Stimulated activated CD4-positive, alpha-beta T cell treated with anti-CD3 and anti-CD28 coated beads, Interleukin-1b, Interleukin-23, amount 100 ng/mL, for 1 hour (primary cell): ENCODE data around the gene NCBP2L.

ENCODE experiments used
- DNase-seq, 2 donors: peaks; one replicate each; pipeline ENCODE4 v3.0.0-alpha.2; 2020; ENCODE audit warnings: low read depth in 2 of 2

NCBP2L gene

DNA sequence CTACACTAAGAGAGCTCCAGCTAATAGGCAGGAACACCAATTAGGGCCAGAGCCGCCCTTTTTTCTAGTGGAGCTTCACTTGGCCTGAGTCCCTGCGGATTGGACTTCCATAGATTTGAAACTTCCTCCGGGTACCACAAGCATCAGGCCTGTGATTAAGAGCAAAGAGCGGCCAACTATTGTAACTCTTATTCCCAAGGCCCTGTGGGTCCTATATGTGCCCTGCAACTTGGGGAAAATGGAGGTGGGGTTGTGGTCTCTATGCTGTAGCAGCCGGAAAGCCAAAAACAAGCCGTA lies at the start of gene NCBP2L:
Gene NCBP2L (plus strand): TSS at position 198 of the 297 bp plus-strand sequence. CDS start 16,488 bp downstream, outside the sequence.
- no peak for DNase-seq

DNA sequence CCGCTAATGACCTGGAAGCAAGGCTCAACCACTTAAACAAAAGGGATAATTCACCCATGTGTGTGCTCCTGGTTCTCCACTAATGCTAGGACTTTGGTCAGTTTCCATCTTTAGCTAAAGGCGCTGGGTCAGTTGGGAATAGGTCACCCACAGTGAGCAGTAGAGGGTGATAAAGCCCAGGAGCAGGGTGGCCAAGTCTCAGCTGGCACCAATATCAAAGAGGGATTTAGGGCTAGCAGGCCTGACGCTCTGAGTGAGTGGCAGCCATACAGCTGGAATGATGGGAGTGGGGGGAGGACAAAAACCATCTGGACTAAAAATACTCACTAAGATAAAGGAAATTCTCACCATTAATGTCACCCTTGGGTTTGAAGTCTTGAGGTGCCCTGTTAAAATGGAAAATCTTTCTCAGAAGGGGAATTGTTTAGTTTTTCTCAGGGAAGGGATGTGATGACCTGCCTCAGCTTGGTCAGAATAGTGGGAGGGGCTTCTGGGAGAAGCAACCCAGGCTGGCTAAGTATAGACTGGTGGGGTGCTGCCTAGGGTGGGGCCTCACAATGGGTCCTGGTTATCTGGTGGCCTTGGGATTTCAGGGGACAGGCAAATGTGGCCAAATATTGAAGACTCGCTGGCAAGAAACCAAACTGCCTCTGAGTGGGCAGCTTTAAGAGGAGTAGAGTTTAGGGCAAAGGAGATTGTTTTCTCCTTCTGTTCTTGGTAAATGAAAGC lies 49.0 kb upstream of the NCBP2L start:
- DNase-seq, result no peak

DNA sequence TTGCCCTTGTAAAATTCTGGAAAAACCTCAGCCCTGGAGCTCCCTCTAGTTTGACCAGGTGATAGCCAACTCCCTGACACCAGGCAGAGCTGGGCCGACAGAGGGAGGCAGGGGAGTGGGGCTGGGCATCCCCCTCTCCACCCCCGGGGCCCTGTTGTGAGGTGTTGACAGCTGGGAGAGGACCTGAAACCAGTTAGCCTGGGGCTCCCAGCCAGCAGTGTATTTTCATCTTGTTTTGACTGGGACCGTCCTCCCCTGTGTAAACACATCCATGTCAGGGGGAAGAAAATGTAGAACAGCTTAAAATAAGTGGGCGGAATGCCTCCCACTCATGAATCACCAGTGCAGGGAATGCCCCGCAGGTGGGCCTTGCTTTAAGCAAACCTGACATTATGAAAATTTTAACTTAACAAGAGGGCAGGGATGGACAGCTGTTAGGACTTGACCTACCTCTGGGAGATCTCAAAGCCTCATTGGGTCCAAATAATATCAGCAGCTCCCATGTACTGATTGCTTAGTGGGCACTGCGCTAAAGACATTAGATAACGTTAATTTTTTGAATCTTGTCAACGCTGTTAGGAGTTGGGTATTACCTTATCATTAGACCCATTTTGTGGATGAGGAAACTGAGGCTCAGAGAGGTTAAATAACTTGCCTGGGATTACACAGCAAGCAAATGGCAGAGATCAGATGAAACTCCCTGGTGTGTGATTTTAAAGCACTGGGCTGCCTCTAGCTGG lies 47.8 kb upstream of the NCBP2L start:
- DNase-seq, result no peak

DNA sequence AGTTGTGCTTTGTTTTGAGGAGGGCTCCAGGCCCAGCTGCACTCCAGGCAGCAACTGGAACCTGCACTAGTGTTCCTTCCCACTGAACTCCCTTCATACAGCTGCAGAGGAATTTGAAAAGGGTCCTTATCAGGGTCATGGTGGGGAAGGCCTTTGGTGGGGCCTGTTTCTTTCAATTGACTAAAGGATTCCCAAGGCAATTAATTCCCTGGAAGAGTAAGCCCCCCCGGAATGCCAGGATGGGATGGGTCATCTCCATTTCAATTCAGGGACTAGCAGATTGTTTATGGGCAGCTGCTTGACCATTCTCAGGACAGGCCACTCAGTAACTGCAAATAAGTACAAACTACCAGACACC lies 47.3 kb upstream of the NCBP2L start:
- DNase-seq, result no peak

DNA sequence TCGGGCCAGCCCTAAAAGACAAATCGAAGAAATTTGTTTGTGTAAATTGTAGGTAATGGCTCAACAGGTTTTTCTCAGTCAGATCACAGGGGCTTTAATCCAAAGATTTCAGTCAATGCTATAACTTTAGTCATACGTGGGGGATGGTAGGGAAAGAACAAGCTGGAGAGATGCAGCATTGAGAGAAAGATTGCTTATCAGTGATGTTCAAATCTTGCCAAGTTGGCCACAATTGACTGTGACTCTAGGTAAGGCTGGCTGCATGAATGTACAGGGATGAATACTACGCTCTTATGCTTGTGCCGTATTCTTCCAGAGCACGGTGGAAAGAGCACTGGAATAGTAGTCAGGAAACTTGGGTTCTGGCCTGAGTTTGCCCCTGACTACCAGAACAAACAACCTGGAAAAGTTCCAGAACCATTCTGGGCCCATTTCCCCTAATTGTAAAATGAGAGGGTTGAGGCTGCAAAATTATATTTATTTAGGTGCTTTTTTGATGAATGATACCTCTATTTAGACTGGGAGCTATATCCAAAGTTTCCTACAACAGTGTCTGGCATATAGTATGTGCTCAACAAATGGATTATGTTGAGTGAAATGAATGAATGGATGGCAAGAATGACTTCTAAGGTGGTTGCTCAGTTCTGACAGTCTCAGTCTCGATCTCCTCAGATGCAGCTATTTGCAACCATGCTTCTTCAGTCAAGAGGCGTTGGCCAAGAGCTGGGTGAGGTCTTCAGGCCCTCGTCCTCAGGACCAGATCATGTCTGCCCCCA lies 46.4 kb upstream of the NCBP2L start:
- DNase-seq, result no peak

DNA sequence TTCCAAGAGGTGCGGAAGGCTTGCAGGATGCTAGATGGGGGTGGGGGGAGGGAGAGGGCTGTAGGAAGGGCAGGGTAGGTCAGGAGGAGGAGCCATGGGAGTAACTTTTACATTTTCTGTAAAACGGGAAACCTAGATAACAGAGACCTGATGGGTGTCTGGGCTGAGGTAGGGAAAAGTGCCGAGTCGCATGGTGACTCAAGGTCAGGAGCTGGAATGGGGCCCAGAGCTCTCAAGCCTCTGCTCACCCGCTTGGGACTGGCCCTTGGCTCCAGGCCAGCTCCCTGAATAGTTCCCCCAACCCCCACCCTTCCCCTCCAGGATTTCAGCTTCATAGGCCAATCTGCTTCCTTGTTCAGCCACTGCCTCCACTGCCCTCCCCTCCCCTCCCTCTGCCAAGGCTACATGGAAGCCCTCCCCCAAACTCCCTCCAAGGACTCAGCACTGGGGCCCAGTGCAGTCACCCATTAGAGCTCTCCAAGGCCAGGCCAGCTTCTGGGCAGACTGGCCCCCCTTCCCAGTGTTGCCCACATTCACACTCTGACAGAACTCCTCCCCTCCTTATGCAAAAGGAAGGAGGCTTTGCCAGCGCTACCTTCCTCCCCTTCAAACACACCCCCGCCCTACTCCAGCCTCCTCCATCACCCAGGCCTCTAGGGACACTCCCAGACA lies 45.6 kb upstream of the NCBP2L start:
- DNase-seq, result no peak

DNA sequence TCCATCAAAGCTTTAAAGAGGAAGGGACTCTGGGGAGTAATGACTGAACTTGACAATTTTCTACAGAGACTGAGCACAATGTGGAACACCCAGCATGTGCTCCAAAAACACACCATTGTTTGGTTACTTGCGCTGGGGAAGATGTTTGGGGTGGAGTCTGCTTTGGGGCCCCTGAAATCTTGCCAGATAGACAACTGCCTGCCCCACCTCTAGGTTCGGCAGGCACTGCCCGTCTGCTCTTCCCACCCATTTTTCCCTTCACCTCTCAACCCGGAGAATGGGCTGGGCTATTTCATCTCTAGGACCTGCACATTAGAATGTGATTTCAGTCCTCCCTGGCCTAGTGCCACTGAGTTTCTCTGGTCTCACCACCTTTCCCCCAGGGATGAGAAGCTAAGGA lies 43.8 kb upstream of the NCBP2L start:
- no peak for DNase-seq

DNA sequence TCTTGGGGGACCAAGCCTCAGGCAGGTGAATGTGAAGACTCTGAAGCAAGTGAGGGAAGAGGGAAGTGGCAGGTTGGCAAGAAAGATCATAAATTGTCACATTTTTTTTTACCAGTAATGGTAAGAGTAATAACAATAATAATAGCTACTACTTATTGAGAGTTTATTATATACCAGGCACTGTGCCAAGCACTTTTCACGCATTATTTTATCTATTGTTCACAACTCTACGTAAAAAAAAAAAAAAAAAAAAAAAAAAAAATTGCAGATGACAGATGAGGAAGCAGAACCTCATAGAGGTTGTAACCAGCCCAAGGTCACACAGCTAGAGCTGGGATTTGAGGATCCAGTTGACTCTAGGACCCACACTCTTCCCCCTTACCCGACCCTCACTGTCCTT lies 42.9 kb upstream of the NCBP2L start:
- no peak for DNase-seq

DNA sequence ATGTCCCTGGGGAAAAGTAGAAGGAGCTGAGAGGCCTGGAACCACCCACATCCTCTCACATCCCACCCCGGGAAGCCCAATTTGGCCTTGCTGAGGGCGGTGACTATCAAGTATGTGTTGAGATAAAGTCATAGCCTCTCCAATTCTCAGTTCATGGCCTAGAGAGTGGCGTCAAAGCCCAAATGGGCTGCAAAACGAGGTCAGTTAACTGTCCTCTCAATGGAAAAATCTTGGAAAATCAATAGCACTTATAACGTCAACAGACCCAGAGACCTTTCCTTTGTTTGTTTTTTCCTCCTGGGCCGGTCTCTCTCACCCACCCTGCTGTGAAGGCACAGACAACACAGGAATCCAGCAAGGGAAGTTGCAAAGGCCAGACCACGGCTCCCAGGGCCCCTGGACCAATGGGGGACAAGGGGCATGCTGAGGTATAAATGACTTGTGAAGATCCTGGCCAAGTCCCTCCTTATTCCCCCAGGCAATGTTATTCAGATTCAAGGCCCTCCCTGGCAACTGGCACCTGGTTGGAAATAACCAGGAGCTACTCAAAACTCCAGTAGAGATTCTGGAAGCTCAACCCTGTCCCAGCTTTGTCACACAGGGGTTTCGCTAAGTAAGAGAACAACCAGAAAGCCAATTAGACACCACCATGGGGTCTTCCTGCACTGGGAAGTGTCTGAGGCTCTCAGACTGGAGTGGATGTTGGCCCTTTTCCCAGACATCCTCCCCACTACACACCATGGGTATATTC lies 40.6 kb upstream of the NCBP2L start:
- DNase-seq, result no peak

DNA sequence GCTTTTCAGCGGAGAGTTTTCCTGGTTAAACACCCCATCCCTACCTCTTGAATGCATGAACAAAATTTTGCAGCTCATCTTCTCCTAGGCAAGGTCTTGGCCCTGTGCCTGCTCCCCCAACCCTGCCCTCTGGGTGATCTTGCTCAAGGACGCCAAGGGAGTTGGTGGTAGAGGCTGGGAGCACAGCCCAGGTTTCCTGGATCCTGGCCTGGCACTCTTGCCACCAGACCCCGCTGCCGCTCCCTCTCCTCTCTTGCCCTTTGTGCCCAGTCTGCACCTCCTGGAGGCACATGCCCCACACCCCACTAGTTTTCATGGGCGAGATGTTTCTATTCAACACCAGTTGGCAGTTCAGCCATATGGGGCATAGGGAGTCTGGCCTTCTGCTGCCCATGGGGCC lies 39.3 kb upstream of the NCBP2L start:
- no peak for DNase-seq

DNA sequence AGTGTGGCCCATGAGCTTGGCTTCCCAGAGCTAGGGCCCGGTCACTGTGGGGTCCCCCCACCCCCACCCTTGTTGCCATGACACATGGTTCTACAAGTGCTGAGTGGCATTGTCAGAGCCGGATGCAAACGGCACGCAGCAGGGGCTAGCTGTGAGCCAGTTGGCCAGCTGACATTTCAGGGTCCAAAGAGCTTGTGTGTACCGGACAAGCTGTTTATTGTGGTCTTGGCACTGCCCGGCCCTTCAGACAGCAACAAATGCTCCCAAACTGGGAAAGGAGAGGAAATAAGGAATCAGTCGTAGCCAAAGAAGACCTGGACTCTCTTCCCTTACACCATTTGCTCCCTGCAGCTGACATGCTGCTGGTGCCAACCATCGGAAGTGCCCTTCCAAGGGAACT lies 38.8 kb upstream of the NCBP2L start:
- DNase-seq, result no peak

DNA sequence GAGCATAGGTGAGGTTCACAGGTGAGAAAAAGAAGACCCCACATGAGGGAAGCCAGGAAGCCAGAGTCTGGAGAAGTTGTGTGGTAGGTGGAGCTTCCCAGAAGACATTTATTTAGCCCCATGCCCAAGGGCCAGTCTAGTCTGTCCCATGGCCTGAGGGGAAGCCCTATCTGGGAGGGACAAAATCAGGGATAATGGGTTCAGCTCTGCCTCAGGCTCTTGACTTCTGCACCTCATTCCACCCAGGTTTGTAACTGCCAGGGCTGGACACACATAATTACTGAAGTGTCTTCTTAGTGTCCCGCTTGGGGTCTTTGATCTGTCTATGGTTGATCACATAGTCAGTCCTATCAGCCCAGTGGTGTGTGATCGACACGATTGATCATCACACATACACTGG lies 38.0 kb upstream of the NCBP2L start:
- no peak for DNase-seq

DNA sequence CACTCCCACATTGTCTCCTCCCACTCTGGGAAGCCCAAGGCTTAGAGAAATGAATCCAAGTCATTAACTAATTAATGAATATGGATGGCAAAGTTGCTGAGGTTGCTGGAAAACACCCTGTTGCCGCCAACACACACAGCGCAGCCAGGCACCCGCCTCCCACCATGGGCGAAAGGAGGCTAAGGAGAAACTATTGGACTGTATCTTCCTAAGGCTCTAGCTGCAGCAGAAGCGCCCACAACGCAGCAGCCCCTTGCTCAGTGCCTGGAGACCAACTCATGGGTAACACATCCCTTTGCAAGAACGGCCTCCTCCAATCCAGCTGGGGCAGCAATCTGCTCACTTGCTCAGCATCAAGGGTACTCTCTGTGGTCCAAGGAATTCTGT lies 36.1 kb upstream of the NCBP2L start:
- DNase-seq, result no peak

DNA sequence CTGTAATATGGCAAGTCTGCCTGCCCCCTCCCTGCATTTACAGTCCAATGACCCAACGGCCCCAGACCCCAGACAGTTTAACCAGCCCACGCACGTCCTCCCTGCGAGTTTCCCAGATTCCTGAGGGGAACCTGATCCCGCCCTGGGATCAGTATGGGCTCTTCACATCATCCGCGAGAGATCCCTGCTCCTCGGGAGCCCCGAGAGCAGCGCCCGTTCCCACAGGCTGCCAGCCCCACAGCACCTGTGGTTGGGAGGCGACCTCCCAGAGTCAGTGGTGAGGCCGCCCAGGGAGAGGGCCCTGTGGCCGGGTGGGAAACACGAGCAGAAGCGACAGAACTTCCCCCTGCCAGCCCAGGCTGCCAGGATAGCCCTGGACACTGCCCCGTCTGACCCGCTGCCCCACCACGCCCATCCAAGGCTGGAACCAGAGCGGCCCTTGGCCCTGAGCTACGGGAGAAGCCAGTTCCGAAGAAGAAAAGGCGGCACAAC lies 34.8 kb upstream of the NCBP2L start:
- no peak for DNase-seq

DNA sequence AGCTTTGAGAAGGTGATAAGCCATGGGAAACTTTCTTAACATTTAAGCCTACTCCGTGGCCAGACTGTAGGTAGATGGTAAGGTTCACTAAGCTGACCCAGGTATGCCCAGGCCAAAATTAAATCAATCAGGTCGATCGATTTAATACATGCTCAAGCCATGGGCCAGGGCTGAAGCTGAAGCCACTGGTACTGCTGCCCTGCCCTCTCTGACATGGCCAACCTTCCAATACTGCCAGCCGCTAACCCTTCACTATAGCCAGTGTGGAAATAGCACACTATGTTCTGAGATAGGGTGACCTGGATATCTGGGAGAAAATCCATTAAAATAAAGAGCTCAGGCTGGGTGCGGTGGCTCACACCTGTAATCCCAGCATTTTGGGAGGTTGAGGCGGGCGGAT lies 33.5 kb upstream of the NCBP2L start:
- no peak for DNase-seq

DNA sequence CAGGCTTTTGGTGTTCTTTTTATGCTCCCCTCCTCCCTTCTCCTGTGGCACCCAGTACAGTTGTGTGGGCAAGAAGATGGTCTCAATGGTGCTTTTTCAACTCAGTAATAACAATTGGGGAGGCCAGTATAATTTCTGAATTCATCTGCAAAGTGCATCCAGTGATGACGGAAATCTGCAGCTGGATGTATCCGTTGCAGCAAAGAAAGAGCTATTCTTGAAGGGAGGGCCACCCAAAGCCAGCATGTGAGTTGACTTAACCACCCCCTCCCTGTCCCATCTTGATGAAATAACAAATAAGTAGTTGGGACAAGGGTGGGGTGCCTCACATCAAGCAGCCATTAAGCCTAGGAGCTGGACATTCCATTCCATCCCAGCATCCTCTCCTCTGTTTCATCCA lies 32.7 kb upstream of the NCBP2L start:
- no peak for DNase-seq

DNA sequence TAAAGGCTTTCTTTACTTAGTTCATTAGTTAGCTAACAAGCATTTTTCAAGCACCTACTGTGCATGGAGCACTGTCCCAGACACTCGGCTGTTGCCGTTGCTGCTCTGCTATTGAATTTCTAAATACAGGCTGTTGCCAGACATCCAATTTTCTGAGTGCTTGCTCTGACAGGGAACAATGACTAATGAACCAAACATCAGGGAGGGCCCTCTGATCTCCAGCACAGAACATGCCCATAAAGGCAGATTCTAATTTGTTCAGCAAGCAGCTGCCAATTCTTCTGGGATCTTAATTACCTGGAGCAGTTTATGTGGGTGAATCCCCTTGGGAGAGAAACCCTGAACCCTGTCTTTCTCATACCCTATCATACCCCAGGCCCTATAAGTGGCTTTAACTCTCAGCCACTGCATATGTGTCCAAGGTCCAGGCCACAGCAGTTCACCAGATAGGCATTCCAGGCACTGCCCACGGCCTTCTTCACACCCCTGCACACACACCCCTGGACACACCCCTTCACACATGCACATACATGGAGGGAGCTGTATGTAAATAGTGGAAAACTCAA lies 29.9 kb upstream of the NCBP2L start:
- DNase-seq, result no peak

DNA sequence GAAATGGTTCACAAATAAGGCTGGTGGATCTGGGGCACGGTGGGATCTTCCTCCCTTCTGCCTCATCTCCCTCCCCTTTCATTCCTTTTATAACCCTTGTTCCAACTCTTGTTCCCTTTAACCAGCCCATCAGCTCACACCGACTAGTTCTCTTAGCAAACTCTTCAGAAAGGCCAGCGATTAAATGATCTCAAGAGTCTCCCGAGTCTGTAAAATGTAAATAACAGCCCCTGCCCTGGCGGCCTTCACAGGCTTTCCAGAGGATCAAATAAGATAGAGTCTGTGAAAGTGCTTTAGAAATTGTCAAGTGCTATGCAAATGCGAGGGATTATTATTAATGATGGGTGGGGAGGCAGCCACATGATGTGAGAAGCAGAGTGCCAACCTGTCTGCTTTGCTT lies 29.0 kb upstream of the NCBP2L start:
- DNase-seq, result no peak

DNA sequence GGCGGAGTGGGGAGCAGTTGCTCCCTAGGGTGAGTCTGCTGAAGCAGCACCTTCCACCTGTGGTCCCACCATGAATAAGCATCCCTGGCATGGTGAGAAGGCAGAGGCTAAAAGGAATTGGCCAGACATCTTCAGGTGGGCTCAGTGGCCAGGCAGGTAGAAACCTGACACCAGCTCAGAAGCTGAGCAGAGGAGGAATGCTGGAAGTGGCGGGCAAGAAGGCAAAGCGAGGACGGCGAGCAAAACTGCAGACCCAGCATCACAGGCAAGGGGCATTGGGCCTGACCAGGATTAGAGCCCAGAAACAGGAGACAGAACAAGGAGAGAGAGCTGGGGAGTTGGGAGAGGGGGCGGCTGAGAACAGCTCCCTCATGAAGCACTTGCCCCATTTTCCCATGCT lies 27.3 kb upstream of the NCBP2L start:
- DNase-seq, result no peak

DNA sequence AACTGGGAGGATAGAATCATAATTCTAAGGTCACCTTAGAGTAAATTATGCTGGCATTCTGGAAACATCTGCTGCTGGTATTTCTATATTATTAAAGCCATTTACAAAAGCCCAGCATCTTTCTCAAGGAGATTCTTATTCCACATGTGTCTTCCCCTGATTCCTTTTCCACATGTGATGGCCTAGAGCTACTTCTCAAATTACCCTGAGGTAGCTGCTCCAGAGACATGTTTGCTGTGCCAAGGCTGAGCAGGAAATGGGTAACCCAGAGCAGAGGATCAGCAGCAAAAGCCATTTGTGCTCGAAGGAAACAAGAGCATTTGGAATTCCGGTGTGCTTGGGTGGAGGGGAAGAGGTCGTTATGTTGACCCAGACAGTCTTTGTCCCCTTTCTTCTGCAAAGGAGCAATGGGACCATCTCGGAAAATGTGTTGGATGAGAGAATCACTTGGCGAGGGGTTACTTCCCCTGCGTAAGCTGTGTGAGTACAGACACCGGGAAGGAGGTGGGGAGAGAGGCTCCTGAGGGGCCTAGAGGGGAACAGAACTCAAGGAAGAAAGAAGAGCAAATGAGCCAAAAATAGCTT lies 26.6 kb upstream of the NCBP2L start:
- DNase-seq, result no peak

DNA sequence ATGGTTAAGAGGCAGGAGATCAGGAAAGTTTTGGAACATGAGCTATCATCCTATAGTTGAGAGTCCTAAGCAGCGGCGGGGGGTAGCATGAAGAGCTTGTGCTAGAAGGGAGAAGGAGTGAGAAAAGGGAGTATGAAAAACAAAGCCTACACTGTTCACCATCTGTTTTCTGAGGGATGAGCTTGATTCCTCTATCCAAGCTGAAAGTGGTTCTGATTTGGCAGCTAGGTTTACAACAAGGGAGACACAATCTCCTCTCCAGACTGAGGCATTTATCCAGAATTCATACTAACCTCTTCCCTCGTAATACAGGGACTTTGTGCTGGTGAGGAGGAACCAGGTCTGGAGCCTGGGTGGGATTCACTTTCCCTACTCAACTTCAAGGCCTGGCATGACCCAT lies 25.5 kb upstream of the NCBP2L start:
- no peak for DNase-seq
